Measurements from ENCODE around the gene NOS3. TPM values are rescaled to one million over a fixed set of nuclear protein-coding genes. Genes with fewer than 3 reads are reported as not detected.

NOS3 gene
- total RNA-seq, 1 donor from 2014 or later, result 10.9 TPM

GRCh38 chr7:151060416-151061212 lies 69.8 kb downstream of the NOS3 start:
- intact Hi-C loops (cut with micrococcal nuclease), result no loop called here
- DNase-seq, result no peak
- ATAC-seq, result no peak

GRCh38 chr7:151061213-151062110 lies 70.6 kb downstream of the NOS3 start:
- intact Hi-C loops (cut with micrococcal nuclease), result no loop called here
- DNase-seq (no peak), ATAC-seq (no peak)

GRCh38 chr7:151062111-151062398 lies 71.2 kb downstream of the NOS3 start:
- no peak for ATAC-seq
- intact Hi-C loops (cut with micrococcal nuclease), result no loop called here
- no peak for DNase-seq

- ATAC-seq (peak; percentile 6), DNase-seq (peak; percentile 62)
- intact Hi-C loops (cut with micrococcal nuclease), result no loop called here
Observed at GRCh38 chr7:151062399-151063211, 71.8 kb downstream of the NOS3 start.

- ATAC-seq, result peak; percentile 0
- DNase-seq, result no peak
- intact Hi-C loops (cut with micrococcal nuclease), result no loop called here
Observed at GRCh38 chr7:151063212-151063561, 72.4 kb downstream of the NOS3 start.

Other genes with a start within 250 kb of the NOS3 start
- 45.2 TPM for gene TMEM176B, start 190.7 kb upstream of the NOS3 start, total RNA-seq
- 30.1 TPM for gene TMEM176A, start 190.2 kb upstream of the NOS3 start, total RNA-seq
- gene AOC1, start 138.5 kb upstream of the NOS3 start, total RNA-seq, result 0.17 TPM
- 107 TPM for gene KCNH2, start 12.7 kb upstream of the NOS3 start, total RNA-seq
- gene ATG9B, start 33.5 kb downstream of the NOS3 start, total RNA-seq, result not detected
- gene ABCB8, start 37.4 kb downstream of the NOS3 start, total RNA-seq, result 29.7 TPM
- gene ASIC3, start 57.5 kb downstream of the NOS3 start, total RNA-seq, result 8.6 TPM
- 8.1 TPM for gene CDK5, start 66.9 kb downstream of the NOS3 start, total RNA-seq
- gene SLC4A2, start 68.6 kb downstream of the NOS3 start, total RNA-seq, result 64.1 TPM
- gene FASTK, start 89.8 kb downstream of the NOS3 start, total RNA-seq, result 79.4 TPM
- 38.7 TPM for gene TMUB1, start 92.5 kb downstream of the NOS3 start, total RNA-seq
- gene AGAP3, start 95.5 kb downstream of the NOS3 start, total RNA-seq, result 69.7 TPM
- 1.5 TPM for gene GBX1, start 176.7 kb downstream of the NOS3 start, total RNA-seq
- gene ASB10, start 196.2 kb downstream of the NOS3 start, total RNA-seq, result 46.1 TPM
- not detected for gene H2BK1, start 219.5 kb downstream of the NOS3 start, total RNA-seq
- gene ABCF2, start 236.2 kb downstream of the NOS3 start, total RNA-seq, result 27.6 TPM
- 12.1 TPM for gene CHPF2, start 241.5 kb downstream of the NOS3 start, total RNA-seq

Measured in left ventricle myocardium superior (tissue), 1 donor.